Fibroblast of skin of scalp (primary cell): Measurements from ENCODE around the gene TMEM89.

ENCODE experiments used
- DNase-seq: peaks from one replicate; pipeline ENCODE4 v3.0.0-alpha.2; 2013

Gene TMEM89

GRCh38 chr3:48609088-48610005 is 12.2 kb downstream of the TMEM89 start, which contains the start of gene UQCRC1:
UQCRC1 (minus strand) TSS chr3:48609646; CDS start chr3:48609620, 26 bp downstream.
- DNase-seq, result peak; percentile 91

- no peak for DNase-seq
Measured at GRCh38 chr3:48607519-48607918, 14.1 kb downstream of the TMEM89 start.

GRCh38 chr3:48601622-48601994 is 20.0 kb downstream of the TMEM89 start:
- DNase-seq, result no peak

- DNase-seq, result no peak
Measured at GRCh38 chr3:48600711-48601621, 20.6 kb downstream of the TMEM89 start.

- no peak for DNase-seq
Measured at GRCh38 chr3:48599509-48600285, 21.9 kb downstream of the TMEM89 start.

- no peak for DNase-seq
Measured at GRCh38 chr3:48599077-48599501, 22.5 kb downstream of the TMEM89 start.

- DNase-seq, result peak; percentile 95
Measured at GRCh38 chr3:48598323-48599076, 23.1 kb downstream of the TMEM89 start.

GRCh38 chr3:48597408-48597800 is 24.2 kb downstream of the TMEM89 start:
- DNase-seq, result no peak

- DNase-seq, result no peak
Measured at GRCh38 chr3:48596676-48597407, 24.7 kb downstream of the TMEM89 start.

GRCh38 chr3:48596157-48596556 is 25.4 kb downstream of the TMEM89 start:
- DNase-seq, result no peak

- peak; percentile 94 for DNase-seq
Measured at GRCh38 chr3:48595526-48596121, 25.9 kb downstream of the TMEM89 start.

- no peak for DNase-seq
Measured at GRCh38 chr3:48595075-48595525, 26.5 kb downstream of the TMEM89 start, which contains the start of gene COL7A1. COL7A1 (minus strand) TSS chr3:48595329; CDS start chr3:48595159, 170 bp downstream.

- peak; percentile 23 for DNase-seq
Measured at GRCh38 chr3:48594417-48595049, 27.0 kb downstream of the TMEM89 start.

GRCh38 chr3:48593337-48593736 is 28.2 kb downstream of the TMEM89 start:
- DNase-seq, result no peak

- DNase-seq, result no peak
Measured at GRCh38 chr3:48592519-48593087, 29.0 kb downstream of the TMEM89 start.

- DNase-seq, result no peak
Measured at GRCh38 chr3:48591886-48592518, 29.6 kb downstream of the TMEM89 start.

- DNase-seq, result no peak
Measured at GRCh38 chr3:48591436-48591835, 30.1 kb downstream of the TMEM89 start.

- DNase-seq, result no peak
Measured at GRCh38 chr3:48588230-48588629, 33.3 kb downstream of the TMEM89 start.

GRCh38 chr3:48587686-48588085 is 33.9 kb downstream of the TMEM89 start:
- no peak for DNase-seq
